HT1080 (cell line): ENCODE data around the gene MUC4. TPM values are rescaled to one million over a fixed set of nuclear protein-coding genes. Genes with fewer than 3 reads are reported as not detected.

Experiments used
- DNase-seq: peaks from one replicate; pipeline ENCODE4 v3.0.0-alpha.2; 2015; ENCODE audit warnings: low read depth
- total RNA-seq: library from RNA; depleted of rRNA; stranded (reverse); fragments of >200 nt; shearing (Covaris generic); gene quantifications from 2 replicates; pipeline ENCODE4 v1.2.3, GENCODE V29; 2014

Gene MUC4
- total RNA-seq, 1 experiment from 2014 or later = 0.26 TPM

- no peak for DNase-seq
Observed at GRCh38 chr3:195763843-195764825, 47.6 kb downstream of the MUC4 start.

GRCh38 chr3:195763076-195763830 is 48.5 kb downstream of the MUC4 start:
- DNase-seq = no peak

- no peak for DNase-seq
Observed at GRCh38 chr3:195762611-195763010, 49.1 kb downstream of the MUC4 start.

- DNase-seq = no peak
Observed at GRCh38 chr3:195762249-195762585, 49.5 kb downstream of the MUC4 start.

GRCh38 chr3:195761567-195762248 is 50.0 kb downstream of the MUC4 start:
- no peak for DNase-seq

- DNase-seq = no peak
Observed at GRCh38 chr3:195761123-195761566, 50.6 kb downstream of the MUC4 start.

GRCh38 chr3:195760345-195761122 is 51.2 kb downstream of the MUC4 start:
- DNase-seq = no peak

GRCh38 chr3:195758721-195759353 is 52.9 kb downstream of the MUC4 start:
- DNase-seq = no peak

- DNase-seq = no peak
Observed at GRCh38 chr3:195757827-195758226, 53.9 kb downstream of the MUC4 start.

- no peak for DNase-seq
Observed at GRCh38 chr3:195757438-195757770, 54.3 kb downstream of the MUC4 start.

- no peak for DNase-seq
Observed at GRCh38 chr3:195755791-195756676, 55.7 kb downstream of the MUC4 start.

- no peak for DNase-seq
Observed at GRCh38 chr3:195755391-195755790, 56.3 kb downstream of the MUC4 start.

- no peak for DNase-seq
Observed at GRCh38 chr3:195754906-195755305, 56.8 kb downstream of the MUC4 start.

- no peak for DNase-seq
Observed at GRCh38 chr3:195754141-195754540, 57.6 kb downstream of the MUC4 start.

GRCh38 chr3:195753581-195753980 is 58.1 kb downstream of the MUC4 start:
- DNase-seq = no peak

- no peak for DNase-seq
Observed at GRCh38 chr3:195752546-195753331, 59.0 kb downstream of the MUC4 start.

GRCh38 chr3:195752066-195752465 is 59.7 kb downstream of the MUC4 start:
- DNase-seq = no peak

GRCh38 chr3:195751560-195751959 is 60.2 kb downstream of the MUC4 start:
- no peak for DNase-seq
